ENCODE measurements around the gene PHTF2.
"Not testable (repeated sequence)": the region's sequence is repeated elsewhere in the genome, so short reads cannot be mapped to it uniquely, and the experiment has no call there.

The PHTF2 gene

GRCh38 chr7:77989981-77990566 is 191.5 kb downstream of the PHTF2 start:
- peak; percentile 3 for DNase-seq (ENCODE audit: low read depth)

- DNase-seq (ENCODE audit: low read depth): no peak
Observed at GRCh38 chr7:77991656-77992055, 193.1 kb downstream of the PHTF2 start.

- no peak for DNase-seq (ENCODE audit: low read depth)
Observed at GRCh38 chr7:77993838-77994237, 195.3 kb downstream of the PHTF2 start.

- peak; percentile 28 for DNase-seq (ENCODE audit: low read depth)
Observed at GRCh38 chr7:77995717-77996116, 197.1 kb downstream of the PHTF2 start.

GRCh38 chr7:77999168-77999567 is 200.6 kb downstream of the PHTF2 start:
- DNase-seq (ENCODE audit: low read depth): not testable (repeated sequence)

GRCh38 chr7:78002021-78002420 is 203.4 kb downstream of the PHTF2 start:
- DNase-seq (ENCODE audit: low read depth): no peak

GRCh38 chr7:78002715-78003114 is 204.1 kb downstream of the PHTF2 start:
- DNase-seq (ENCODE audit: low read depth): no peak

- no peak for DNase-seq (ENCODE audit: low read depth)
Observed at GRCh38 chr7:78006063-78006755, 207.6 kb downstream of the PHTF2 start.

Measured in ELR (cell line).